Adipocyte (in vitro differentiated cells): Measurements from ENCODE around the gene MCF2L2.

ENCODE experiments used
- DNase-seq: peaks from one replicate; pipeline ENCODE4 v3.0.0-alpha.2; 2015; ENCODE audit warnings: low read depth
- H3K27me3 ChIP-seq: replicated peaks from 2 replicates; pipeline ENCODE4 v1.7.0; 2013; ENCODE audit warnings: mild to moderate bottlenecking, low read length, moderate library complexity; ENCODE audit not compliant: control insufficient read depth, insufficient read depth
- H3K36me3 ChIP-seq: 2 replicates; pipeline ENCODE4 v1.7.0; 2013; ENCODE audit warnings: low read length, mild to moderate bottlenecking, moderate library complexity; ENCODE audit not compliant: control insufficient read depth, insufficient read depth, severe bottlenecking
- H3K4me1 ChIP-seq: 2 replicates; pipeline ENCODE4 v1.7.0; 2013; ENCODE audit warnings: mild to moderate bottlenecking, low read length, moderate library complexity; ENCODE audit not compliant: control insufficient read depth, insufficient read depth
- H3K4me3 ChIP-seq: 2 replicates; pipeline ENCODE4 v1.7.0; 2013; ENCODE audit warnings: mild to moderate bottlenecking, low read length, moderate library complexity
- H3K9ac ChIP-seq: 2 replicates; pipeline ENCODE4 v1.7.0; 2013; ENCODE audit warnings: mild to moderate bottlenecking, low read length, moderate library complexity
- H3K9me3 ChIP-seq: 2 replicates; pipeline ENCODE4 v1.7.0; 2013; ENCODE audit warnings: mild to moderate bottlenecking, low read length, moderate library complexity; ENCODE audit not compliant: control insufficient read depth

The MCF2L2 gene

GRCh38 chr3:183131735-183132134, 296.7 kb downstream of the MCF2L2 start:
- no peak for DNase-seq
- Histone ChIP-seq H3K27me3 (peaks cover 30% of the 10 kb centered on the region), H3K9me3 (peaks cover 9% of the 10 kb centered on the region), H3K9ac (no peak overlapping the region), H3K4me3 (no peak overlapping the region), H3K36me3 (no peaks in the 10 kb centered on the region), H3K4me1 (peaks cover 5% of the 10 kb centered on the region)

- Histone ChIP-seq H3K9me3 (peaks cover 9% of the 10 kb centered on the region), H3K9ac (no peak overlapping the region), H3K4me1 (peaks cover 5% of the 10 kb centered on the region), H3K36me3 (no peaks in the 10 kb centered on the region), H3K4me3 (no peak overlapping the region), H3K27me3 (peaks cover 30% of the 10 kb centered on the region)
- no peak for DNase-seq
Measured at GRCh38 chr3:183131186-183131725, 297.2 kb downstream of the MCF2L2 start.

GRCh38 chr3:183129243-183129642, 299.2 kb downstream of the MCF2L2 start:
- Histone ChIP-seq H3K4me3 (no peak overlapping the region), H3K9me3 (peaks cover 9% of the 10 kb centered on the region), H3K36me3 (no peaks in the 10 kb centered on the region), H3K4me1 (peaks cover 5% of the 10 kb centered on the region), H3K27me3 (peaks cover 17% of the 10 kb centered on the region), H3K9ac (no peak overlapping the region)
- DNase-seq, result no peak

GRCh38 chr3:183128709-183129108, 299.7 kb downstream of the MCF2L2 start:
- no peaks in the 10 kb centered on the region for H3K36me3 ChIP-seq
- DNase-seq, result no peak
- H3K9ac ChIP-seq, result no peak overlapping the region
- peaks cover 9% of the 10 kb centered on the region for H3K9me3 ChIP-seq
- peaks cover 12% of the 10 kb centered on the region for H3K27me3 ChIP-seq
- H3K4me3 ChIP-seq, result no peak overlapping the region
- peaks cover 5% of the 10 kb centered on the region for H3K4me1 ChIP-seq
